ENCODE measurements around the gene TRIM2.
"Not testable (repeated sequence)": the region's sequence is repeated elsewhere in the genome, so short reads cannot be mapped to it uniquely, and the experiment has no call there.

The TRIM2 gene

GRCh38 chr4:153204247-153204671, at the start of gene TRIM2:
Gene TRIM2, plus strand, starts transcription at chr4:153204443. Its CDS starts 88 bp downstream, at chr4:153204531.
- DNase-seq, result no peak

- no peak for DNase-seq
Measured at GRCh38 chr4:153155686-153156085, 48.6 kb upstream of the TRIM2 start.

GRCh38 chr4:153156263-153156662, 48.0 kb upstream of the TRIM2 start:
- peak; percentile 49 for DNase-seq

- DNase-seq, result no peak
Measured at GRCh38 chr4:153156721-153157120, 47.5 kb upstream of the TRIM2 start.

- no peak for DNase-seq
Measured at GRCh38 chr4:153159016-153159415, 45.2 kb upstream of the TRIM2 start.

- peak; percentile 64 for DNase-seq
Measured at GRCh38 chr4:153159728-153160221, 44.5 kb upstream of the TRIM2 start.

GRCh38 chr4:153160821-153161220, 43.4 kb upstream of the TRIM2 start:
- DNase-seq, result no peak

- DNase-seq, result no peak
Measured at GRCh38 chr4:153161226-153161963, 42.8 kb upstream of the TRIM2 start.

- DNase-seq, result not testable (repeated sequence)
Measured at GRCh38 chr4:153165236-153165635, 39.0 kb upstream of the TRIM2 start.

GRCh38 chr4:153166716-153167501, 37.3 kb upstream of the TRIM2 start:
- DNase-seq, result no peak

- DNase-seq, result no peak
Measured at GRCh38 chr4:153169776-153170175, 34.5 kb upstream of the TRIM2 start.

GRCh38 chr4:153170407-153170806, 33.8 kb upstream of the TRIM2 start:
- DNase-seq, result no peak

GRCh38 chr4:153174821-153175567, 29.2 kb upstream of the TRIM2 start:
- DNase-seq, result no peak

- no peak for DNase-seq
Measured at GRCh38 chr4:153176938-153177337, 27.3 kb upstream of the TRIM2 start.

GRCh38 chr4:153177841-153178240, 26.4 kb upstream of the TRIM2 start:
- no peak for DNase-seq

- no peak for DNase-seq
Measured at GRCh38 chr4:153179100-153179499, 25.1 kb upstream of the TRIM2 start.

- no peak for DNase-seq
Measured at GRCh38 chr4:153181293-153181692, 22.9 kb upstream of the TRIM2 start.

- DNase-seq, result no peak
Measured at GRCh38 chr4:153181700-153182099, 22.5 kb upstream of the TRIM2 start.

GRCh38 chr4:153183146-153183545, 21.1 kb upstream of the TRIM2 start:
- no peak for DNase-seq

GRCh38 chr4:153185331-153185852, 18.9 kb upstream of the TRIM2 start:
- DNase-seq, result no peak

- no peak for DNase-seq
Measured at GRCh38 chr4:153186046-153186728, 18.1 kb upstream of the TRIM2 start.

GRCh38 chr4:153189016-153189801, 15.0 kb upstream of the TRIM2 start:
- DNase-seq, result no peak
